GM18508 (cell line): ENCODE data around the gene PLEKHG5.

Experiments used
- ATAC-seq: cut with Tn5 transposase; IDR thresholded peaks from one replicate; pipeline ENCODE4 v1.9.1; 2021; ENCODE audit warnings: moderate number of reproducible peaks; ENCODE audit not compliant: insufficient read depth, unreplicated experiment

PLEKHG5 gene

DNA sequence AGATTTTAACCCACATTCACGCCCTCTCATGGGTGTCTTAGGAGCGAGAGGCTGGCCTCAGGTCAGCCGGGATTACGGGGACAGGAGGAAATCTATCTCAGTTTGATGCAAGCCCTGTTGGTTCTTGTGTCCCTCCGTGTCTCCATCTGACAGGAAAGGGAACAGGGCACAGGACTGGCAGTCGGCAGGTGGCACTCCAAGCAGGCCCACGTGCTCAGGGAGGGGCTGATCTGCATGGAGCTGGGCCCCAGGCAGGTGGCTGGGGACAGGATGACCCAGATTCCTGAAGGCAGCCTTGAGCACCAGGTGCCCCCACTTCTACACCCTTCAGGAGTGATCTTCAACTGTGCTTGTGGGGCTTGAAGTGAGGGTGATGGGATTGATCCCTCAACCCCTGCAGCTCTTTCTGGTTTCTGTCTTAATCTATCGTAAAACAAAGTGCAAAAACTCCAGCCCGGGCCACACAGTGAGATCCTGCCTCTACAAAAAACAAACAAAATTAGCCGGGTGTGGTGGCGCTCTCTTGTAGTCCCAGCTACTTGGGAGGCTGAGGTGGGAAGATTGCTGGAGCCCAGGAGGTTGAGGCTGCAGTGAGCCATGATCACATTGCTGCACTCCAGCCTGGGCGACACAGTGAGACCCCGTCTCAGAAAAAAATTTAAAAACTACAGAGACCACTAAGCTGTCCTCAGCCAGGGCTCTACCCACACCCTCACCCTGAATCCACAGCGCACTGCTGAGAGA, 8.3 kb downstream of the PLEKHG5 start:
- no peak for ATAC-seq

DNA sequence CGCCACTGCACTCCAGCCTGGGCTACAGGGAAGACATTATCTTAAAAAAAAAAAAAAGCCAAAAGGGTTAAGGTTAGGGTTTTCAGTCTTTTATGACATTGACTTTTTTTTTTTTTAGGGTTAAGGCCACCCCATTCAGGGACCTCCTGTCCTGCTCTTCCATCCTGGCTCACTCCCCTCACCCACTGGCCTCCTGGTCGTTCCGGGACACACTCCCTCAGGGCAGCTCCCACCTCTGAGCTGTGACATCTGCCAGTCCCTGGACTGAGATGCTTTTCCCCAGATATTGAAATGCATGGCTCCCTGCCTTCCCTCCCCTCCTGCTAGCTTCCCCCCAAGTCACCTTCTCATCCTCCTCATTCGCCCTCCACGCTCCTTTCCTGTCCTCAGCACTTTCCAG, 9.6 kb downstream of the PLEKHG5 start:
- ATAC-seq: no peak

GRCh38 chr1:6477039-6477820, 14.2 kb downstream of the PLEKHG5 start:
- ATAC-seq: no peak

DNA sequence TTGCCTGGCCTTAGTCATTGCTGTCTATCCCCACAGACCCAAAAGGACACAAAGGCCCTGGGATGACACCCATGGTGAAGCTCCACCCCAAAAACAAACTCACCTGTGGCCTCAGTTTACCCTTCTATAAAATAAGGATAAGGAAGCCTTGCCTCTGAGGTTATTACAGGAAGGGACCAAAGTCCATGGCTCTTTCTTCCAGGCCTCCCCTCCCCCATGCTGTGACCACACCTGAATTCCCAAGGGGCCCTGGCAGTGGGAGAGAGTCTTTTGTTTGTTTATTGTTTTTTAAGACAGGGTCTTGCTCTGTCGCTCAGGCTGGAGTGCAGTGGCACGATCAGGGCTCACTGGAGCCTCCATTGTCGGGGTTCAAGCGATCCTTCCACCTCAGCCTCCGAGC, 15.0 kb downstream of the PLEKHG5 start:
- ATAC-seq: no peak

GRCh38 chr1:6475381-6476133, 15.9 kb downstream of the PLEKHG5 start:
- ATAC-seq: no peak

DNA sequence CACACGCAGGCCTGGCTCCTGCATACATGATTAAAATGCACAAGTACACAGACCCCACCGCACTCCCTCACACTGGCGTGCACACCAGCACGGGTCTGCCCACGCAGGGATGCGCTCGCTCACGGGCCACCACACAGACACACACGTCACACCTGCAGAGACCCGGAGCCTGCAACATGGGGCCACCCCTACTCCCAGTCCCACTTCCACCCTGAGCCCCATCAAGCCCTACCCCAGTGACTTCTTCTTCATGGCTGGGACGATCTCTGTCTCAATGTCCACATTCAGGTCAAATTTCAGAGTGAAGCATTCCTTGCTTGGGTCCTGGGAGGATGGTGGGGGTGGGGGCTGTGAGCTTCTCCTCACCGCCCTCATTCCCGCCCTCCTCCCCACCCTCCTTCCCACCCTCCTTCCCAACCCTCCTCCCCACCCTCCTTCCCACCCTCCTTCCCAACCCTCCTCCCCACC, 16.6 kb downstream of the PLEKHG5 start:
- no peak for ATAC-seq

DNA sequence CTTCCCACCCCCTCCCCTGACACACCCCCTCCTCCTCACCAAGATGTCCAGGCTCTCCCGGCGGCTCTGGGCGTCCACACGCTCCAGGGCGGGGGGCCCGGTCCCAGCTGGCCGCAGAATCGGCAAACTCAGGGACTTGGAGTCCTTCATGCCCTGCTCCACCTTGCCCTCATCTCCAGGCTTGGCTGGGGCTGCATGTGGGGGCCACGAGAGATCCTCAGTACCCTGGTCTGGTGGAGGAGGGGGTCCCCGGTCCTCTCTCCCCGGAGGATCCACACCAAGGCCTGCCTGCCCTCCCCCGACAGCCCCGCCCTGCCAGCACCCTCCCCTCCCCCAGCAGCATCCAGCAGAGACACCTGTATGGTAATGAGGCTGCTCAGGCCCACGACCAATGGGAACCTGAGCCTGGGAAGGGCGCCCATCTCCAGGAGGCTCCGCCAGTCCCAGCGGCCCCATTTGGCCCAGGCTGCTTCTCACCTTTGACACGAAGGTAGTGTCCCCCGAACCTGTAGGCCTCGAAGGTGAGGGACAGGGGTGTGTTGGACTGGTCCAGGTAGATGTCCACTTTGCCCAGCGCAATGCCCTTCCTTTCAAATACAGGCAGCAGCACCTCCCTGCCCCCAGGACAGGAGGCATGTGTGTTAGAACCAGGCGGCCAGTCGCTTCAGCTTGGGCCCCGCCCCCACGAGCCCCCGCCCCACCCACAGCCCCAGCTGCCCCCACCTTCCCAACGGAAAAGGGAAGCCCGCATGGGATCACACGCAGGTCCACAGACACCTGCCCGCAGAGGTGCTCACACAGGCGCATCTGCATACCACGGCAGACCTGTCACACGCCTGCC, 17.3 kb downstream of the PLEKHG5 start:
- ATAC-seq: no peak

GRCh38 chr1:6473156-6473555, 18.3 kb downstream of the PLEKHG5 start:
- no peak for ATAC-seq

DNA sequence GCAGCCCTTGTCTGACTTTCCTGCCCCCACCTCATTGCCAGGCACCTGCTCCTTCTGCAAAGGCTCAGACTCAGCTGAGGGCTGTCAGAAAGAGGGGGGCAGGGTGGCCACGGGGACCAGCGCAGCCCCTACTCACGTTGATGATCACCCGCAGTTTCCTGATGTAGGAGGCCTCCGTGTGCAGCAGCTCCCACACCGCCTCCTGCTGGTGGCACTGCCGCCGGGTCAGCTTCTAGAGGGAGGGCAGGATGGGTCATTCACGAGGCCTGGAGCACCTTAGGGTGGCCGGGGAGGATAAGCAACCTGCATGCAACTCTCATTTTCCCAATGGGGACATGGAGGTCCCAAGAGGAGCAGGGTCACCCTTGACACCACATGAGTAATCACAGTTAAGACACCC, 19.1 kb downstream of the PLEKHG5 start:
- no peak for ATAC-seq

GRCh38 chr1:6471970-6472368, 19.5 kb downstream of the PLEKHG5 start:
- no peak for ATAC-seq

DNA sequence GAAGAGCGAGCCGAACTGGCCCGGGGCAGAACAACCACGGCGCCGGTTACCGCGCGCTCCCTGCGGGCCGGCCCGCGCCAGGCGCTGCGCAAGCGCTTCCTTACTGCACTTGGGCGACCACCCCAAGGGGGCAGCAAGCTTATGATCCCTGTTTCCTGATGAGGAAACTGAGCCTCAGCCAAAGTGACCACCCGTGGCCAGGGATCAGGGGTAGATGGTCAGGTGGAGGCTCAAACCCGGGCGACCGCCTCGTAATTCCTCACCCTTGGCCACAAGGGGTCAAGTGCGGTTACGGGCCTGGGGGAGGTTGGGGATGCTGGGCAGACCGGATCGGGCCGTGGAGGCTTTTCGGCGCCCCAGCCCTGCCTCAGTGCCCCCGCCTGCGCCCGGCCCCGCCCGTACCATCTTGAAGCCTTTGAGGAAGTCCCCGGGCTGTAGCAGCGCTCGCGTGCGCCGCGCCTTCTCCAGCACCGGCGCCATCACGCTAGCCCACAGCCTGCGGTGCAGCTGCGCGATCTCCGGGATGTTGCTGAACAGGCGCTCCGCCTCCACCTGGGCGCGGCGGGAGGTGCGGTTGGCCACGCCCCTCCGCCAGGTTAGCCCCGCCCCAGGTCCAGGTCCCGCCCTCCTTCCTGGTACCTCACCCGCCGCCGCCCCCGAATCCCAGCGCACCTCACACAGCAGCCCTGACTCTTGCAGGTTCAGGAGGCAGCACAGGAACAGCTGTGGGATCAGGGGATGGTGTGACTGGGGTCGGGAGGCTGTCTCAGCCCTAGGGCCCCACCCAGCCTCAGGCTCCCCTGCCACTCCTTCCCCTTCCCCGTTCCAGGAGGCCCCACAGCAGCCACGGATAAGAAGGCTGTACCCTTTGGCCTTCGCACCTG, 20.1 kb downstream of the PLEKHG5 start:
- ATAC-seq: no peak

DNA sequence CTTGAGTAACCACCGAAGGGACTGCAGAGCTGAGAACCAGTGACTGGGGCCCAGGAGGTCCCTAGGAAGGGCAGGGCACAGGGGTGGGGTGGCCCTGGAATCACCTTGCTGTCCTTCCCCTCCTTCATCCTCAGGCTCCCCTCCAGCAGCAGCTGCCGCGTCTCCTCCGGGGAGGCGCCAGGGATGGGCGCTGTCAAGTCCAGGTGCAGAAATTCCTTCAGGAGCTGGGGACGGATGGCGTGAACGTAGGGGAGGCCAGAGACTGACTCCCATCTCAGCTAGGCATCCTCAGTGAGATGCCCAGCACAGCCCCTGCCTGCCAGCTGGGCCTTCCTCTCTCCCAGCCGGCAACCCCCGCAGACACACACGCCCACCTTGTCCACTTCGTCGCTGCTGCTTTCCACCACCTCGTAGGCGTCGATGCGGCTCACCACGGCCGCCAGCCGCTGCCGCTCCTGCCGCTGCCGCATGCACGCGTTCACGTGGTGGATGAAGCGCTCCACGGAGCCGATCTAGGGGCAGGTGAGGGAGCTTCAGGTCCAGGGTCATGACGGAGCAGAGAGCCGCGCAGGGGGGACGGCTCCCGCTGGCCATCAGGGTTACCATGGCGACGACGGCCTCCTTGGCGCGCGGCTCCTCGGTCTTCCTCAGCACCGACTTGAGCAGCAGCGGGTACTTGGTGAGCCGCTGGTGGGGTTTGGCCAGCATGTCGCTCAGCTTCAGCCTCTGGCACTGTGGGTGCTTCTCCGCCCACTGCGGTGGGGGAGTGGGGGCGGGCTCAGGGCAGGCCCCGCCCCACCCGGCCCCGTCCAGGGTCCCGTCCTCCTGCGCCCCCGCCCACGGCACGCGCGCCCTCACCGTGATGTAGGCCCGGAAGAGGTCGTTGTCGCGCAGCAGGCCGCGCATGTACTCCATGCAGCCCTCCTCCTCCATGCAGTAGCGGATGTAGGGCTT, 21.1 kb downstream of the PLEKHG5 start:
- no peak for ATAC-seq

GRCh38 chr1:6468729-6469461, 22.6 kb downstream of the PLEKHG5 start:
- ATAC-seq: no peak

DNA sequence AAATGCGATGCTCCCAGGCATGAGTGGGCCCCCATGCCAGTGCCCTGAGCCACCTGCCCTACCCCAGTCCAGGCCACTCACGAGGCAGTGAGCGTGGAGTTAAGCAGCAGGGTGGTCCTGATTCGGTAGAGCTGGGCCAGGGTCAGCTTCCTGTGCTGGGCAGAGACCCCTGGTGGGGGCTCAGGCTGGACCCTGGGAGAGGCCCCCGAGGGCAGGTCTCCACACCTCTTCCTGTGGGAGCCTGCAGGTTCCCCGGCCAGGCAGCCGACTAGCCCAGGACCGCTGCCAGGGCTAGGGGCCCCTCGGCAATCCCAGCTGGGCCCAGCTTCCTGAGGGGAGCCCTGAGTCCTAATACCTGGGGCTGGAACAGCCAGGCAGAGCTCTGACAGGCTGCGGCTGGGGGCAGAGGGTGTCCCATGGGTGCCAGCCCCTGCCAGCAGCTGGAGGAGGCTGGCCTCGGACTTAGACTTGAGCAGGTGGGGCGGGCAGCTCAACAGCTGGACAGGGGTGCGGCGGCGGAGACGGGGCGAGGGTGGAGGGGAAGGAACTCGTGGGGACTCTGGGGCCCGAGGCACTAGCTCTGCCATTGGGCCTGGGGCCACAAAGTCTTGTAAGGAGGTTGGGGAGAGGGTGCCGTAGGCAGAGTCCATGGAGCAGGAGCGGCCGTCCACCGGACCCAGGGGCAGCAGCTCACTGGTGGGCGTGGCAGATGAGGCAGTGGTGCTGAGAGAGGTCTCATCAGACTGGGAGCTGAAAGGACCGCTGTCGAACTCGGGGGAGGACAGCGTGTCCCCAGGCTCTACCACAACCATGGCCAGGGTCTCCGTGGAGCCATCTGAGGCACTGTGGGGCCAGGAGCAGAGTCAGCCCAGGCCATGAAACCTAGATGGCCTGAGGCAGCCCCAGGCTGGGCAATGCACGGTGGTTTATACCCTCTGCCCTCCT, 23.5 kb downstream of the PLEKHG5 start:
- ATAC-seq: no peak

DNA sequence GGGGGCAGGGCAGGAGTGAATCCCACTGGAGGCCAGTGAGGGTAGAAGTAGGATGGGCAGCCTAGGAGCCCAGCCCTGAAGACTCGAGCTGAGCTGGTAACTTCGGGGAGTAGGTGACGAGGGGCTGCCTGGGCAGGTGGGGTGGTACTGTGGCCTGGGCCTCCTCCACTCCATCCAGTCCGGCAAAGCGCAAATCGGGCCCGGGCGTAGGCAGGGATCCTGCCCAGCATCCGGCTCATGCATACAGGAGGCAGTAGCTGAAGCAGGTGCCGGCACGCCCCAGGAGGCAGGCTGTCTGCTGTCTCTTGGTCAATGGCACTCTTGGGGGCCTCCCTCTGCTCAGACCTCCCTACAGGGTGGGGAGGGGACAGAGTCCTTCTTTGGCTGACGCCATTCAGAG, 24.2 kb downstream of the PLEKHG5 start:
- ATAC-seq: no peak

- ATAC-seq: no peak
Observed at GRCh38 chr1:6466751-6467150, 24.7 kb downstream of the PLEKHG5 start.
